ENCODE results near the gene IBTK. TPM values are rescaled to one million over a fixed set of nuclear protein-coding genes. Genes with fewer than 3 reads are reported as not detected.

IBTK gene
- polyA plus RNA-seq, 1 experiment = 13.0 TPM

- H3K36me3 ChIP-seq (ENCODE audit: control insufficient read depth, insufficient read depth, low read length) = peaks cover 2% of the 10 kb centered on the region; the same call in 1 of the 2 replicates
- CTCF ChIA-PET = no interaction called here
- no peak overlapping the region for H3K4me3 ChIP-seq (ENCODE audit: low read depth, low read length)
- POLR2A ChIA-PET = no interaction called here
- TF ChIP-seq CTCF (IDR thresholded peaks at IDR 0.05; ENCODE audit: insufficient read depth, low read depth, low read length) = no peak
- H3K27me3 ChIP-seq (ENCODE audit: control insufficient read depth, insufficient read depth, low read length) = no peaks in the 10 kb centered on the region
- no peak for DNase-seq (ENCODE audit: low read depth)
Measured at GRCh38 chr6:82227770-82228169, 19.8 kb downstream of the IBTK start.

GRCh38 chr6:82220167-82220566 lies 27.4 kb downstream of the IBTK start:
- Histone ChIP-seq H3K27me3 (ENCODE audit: control insufficient read depth, insufficient read depth, low read length) (no peaks in the 10 kb centered on the region), H3K36me3 (ENCODE audit: control insufficient read depth, insufficient read depth, low read length) (peaks cover 7% of the 10 kb centered on the region), H3K4me3 (ENCODE audit: low read depth, low read length) (no peak overlapping the region)
- DNase-seq (ENCODE audit: low read depth) = no peak
- no peak for TF ChIP-seq CTCF (IDR thresholded peaks at IDR 0.05; ENCODE audit: insufficient read depth, low read depth, low read length)
- ChIA-PET CTCF (no interaction called here), POLR2A (no interaction called here)

GRCh38 chr6:82217018-82217586 lies 30.4 kb downstream of the IBTK start:
- no peak for DNase-seq (ENCODE audit: low read depth)
- ChIA-PET POLR2A (no interaction called here), CTCF (interaction anchor here (0.6 kb wide), 1 partner anchor 74 kb away, joined by 3 read pairs; no protein-coding TSS in a partner anchor)
- Histone ChIP-seq H3K36me3 (ENCODE audit: control insufficient read depth, insufficient read depth, low read length) (peaks cover 6% of the 10 kb centered on the region), H3K27me3 (ENCODE audit: control insufficient read depth, insufficient read depth, low read length) (no peaks in the 10 kb centered on the region), H3K4me3 (ENCODE audit: low read depth, low read length) (no peak overlapping the region)
- TF ChIP-seq CTCF (IDR thresholded peaks at IDR 0.05; ENCODE audit: insufficient read depth, low read depth, low read length) = no peak

GRCh38 chr6:82216549-82216948 lies 31.0 kb downstream of the IBTK start:
- CTCF ChIA-PET = interaction anchor here (0.6 to 1.5 kb wide), 2 partner anchors 11 to 73 kb away, joined by 3 read pairs; no protein-coding TSS in a partner anchor
- H3K27me3 ChIP-seq (ENCODE audit: control insufficient read depth, insufficient read depth, low read length) = no peaks in the 10 kb centered on the region
- H3K36me3 ChIP-seq (ENCODE audit: control insufficient read depth, insufficient read depth, low read length) = peaks cover 7% of the 10 kb centered on the region

GRCh38 chr6:82211326-82211725 lies 36.2 kb downstream of the IBTK start:
- CTCF ChIA-PET = interaction anchor here (0.8 kb wide), 1 partner anchor 11 kb away, joined by 7 read pairs; no protein-coding TSS in a partner anchor
- DNase-seq (ENCODE audit: low read depth) = no peak
- no peak for TF ChIP-seq CTCF (IDR thresholded peaks at IDR 0.05; ENCODE audit: insufficient read depth, low read depth, low read length)
- Histone ChIP-seq H3K4me3 (ENCODE audit: low read depth, low read length) (no peak overlapping the region), H3K36me3 (ENCODE audit: control insufficient read depth, insufficient read depth, low read length) (peaks cover 4% of the 10 kb centered on the region; the same call in 1 of the 2 replicates), H3K27me3 (ENCODE audit: control insufficient read depth, insufficient read depth, low read length) (no peaks in the 10 kb centered on the region)
- POLR2A ChIA-PET = no interaction called here

More at GRCh38 chr6:82216549-82216948, 31.0 kb downstream of the IBTK start:
- no peak overlapping the region for H3K4me3 ChIP-seq (ENCODE audit: low read depth, low read length)
- POLR2A ChIA-PET = no interaction called here
- no peak for DNase-seq (ENCODE audit: low read depth)
- TF ChIP-seq CTCF (IDR thresholded peaks at IDR 0.05; ENCODE audit: insufficient read depth, low read depth, low read length) = no peak

Measured in BJ (cell line).